ENCODE measurements around the gene OSBPL6.

DNA sequence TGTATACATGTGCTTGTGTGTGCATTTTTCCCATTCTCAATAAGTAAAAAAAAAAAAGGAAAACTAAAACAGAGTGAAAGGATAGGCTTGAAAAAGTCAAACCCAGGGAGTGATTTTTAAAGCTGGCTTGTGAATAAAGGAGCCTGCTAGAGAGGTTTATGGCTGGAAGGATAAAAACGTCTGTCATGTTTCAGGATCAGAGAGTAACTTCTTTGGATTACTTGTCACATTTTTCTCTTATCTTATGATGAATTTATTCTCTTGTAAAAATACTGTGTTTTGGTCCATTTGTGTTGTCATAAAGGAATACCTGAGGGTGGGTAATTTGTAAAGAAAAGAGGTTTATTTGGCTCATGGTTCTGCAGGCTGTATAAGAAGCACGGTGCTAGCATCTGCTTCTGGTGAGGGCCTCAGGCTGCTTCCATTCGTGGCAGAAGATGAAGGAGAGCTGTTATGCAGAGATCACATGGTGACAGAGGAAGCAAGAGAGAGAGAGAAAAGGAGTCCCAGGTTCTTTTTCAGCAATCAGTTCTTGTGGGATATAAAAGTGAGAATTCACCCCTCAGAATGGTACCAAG lies 89.1 kb downstream of the OSBPL6 start:
- TF ChIP-seq, protein P1, sequence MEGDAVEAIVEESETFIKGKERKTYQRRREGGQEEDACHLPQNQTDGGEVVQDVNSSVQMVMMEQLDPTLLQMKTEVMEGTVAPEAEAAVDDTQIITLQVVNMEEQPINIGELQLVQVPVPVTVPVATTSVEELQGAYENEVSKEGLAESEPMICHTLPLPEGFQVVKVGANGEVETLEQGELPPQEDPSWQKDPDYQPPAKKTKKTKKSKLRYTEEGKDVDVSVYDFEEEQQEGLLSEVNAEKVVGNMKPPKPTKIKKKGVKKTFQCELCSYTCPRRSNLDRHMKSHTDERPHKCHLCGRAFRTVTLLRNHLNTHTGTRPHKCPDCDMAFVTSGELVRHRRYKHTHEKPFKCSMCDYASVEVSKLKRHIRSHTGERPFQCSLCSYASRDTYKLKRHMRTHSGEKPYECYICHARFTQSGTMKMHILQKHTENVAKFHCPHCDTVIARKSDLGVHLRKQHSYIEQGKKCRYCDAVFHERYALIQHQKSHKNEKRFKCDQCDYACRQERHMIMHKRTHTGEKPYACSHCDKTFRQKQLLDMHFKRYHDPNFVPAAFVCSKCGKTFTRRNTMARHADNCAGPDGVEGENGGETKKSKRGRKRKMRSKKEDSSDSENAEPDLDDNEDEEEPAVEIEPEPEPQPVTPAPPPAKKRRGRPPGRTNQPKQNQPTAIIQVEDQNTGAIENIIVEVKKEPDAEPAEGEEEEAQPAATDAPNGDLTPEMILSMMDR (IDR thresholded peaks at IDR 0.05), result no peak
- no peak for TF ChIP-seq ZFX (IDR thresholded peaks at IDR 0.05; ENCODE audit: borderline replicate concordance)

Measured in 22Rv1 (cell line).